HG03378 (cell line): Measurements from ENCODE around the gene C1orf159.
A peak's percentile ranks its signal among the peaks of the same experiment; 100 is the strongest.

Source experiments
- ATAC-seq: cut with Tn5 transposase; IDR thresholded peaks from one replicate; pipeline ENCODE4 v1.9.1; 2021; ENCODE audit warnings: mild to moderate bottlenecking, moderate library complexity; ENCODE audit not compliant: unreplicated experiment

The C1orf159 gene

DNA sequence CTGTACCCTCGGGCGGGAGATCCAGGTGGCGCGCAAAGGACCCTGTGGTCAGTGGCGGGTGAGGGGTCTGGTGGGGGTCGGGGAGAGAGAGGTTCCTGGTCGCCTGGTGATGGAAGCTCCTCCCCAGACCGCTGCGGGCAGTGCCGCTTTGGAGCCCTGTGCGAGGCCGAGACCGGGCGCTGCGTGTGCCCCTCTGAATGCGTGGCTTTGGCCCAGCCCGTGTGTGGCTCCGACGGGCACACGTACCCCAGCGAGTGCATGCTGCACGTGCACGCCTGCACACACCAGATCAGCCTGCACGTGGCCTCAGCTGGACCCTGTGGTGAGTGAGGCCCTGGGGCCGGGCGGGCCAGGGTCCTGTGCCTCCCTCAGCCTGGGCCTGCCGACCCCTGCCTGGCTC is 72.5 kb downstream of the C1orf159 start:
- no peak for ATAC-seq

DNA sequence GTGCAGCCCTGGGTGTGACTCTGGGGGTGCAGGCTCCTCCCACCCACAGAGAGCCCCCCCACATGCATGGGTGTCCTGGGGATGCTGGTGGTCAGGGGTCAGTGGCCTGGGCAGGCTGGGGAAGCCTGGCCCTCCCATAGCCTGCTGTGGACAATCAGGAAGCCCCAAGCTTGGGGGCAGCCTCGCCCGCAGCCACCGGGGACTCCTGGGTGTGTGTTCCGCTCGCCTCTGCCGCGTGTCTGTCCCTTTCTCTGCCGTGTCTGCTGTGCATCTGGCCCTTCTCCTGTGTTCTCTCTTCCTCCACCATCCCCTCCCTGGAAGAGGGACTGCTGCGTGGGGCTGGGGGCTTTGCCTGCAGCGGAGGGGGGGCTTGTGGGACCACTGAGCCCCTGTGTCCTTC is 73.1 kb downstream of the C1orf159 start:
- ATAC-seq: no peak

DNA sequence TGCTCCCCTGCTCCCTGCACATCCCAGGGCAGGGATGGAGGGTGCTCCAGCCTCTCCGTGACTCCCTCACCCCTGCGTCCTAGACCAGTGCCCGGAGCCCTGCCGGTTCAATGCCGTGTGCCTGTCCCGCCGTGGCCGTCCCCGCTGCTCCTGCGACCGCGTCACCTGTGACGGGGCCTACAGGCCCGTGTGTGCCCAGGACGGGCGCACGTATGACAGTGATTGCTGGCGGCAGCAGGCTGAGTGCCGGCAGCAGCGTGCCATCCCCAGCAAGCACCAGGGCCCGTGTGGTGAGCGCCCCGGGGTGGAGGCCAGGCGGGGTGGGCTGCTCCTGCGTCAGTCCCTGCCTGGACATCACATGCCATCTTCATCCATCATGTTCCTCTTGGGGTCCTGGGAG is 74.0 kb downstream of the C1orf159 start:
- ATAC-seq: no peak

DNA sequence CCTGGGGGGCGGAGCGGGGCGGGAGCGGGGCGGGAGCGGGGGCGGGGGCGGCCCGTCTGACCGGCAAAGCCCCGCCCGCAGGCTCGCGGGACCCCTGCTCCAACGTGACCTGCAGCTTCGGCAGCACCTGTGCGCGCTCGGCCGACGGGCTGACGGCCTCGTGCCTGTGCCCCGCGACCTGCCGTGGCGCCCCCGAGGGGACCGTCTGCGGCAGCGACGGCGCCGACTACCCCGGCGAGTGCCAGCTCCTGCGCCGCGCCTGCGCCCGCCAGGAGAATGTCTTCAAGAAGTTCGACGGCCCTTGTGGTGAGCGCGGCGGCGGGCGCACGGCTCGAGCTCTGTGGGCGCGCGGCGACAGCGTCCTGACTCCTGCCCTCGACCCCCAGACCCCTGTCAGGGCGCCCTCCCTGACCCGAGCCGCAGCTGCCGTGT is 74.8 kb downstream of the C1orf159 start:
- ATAC-seq: no peak

DNA sequence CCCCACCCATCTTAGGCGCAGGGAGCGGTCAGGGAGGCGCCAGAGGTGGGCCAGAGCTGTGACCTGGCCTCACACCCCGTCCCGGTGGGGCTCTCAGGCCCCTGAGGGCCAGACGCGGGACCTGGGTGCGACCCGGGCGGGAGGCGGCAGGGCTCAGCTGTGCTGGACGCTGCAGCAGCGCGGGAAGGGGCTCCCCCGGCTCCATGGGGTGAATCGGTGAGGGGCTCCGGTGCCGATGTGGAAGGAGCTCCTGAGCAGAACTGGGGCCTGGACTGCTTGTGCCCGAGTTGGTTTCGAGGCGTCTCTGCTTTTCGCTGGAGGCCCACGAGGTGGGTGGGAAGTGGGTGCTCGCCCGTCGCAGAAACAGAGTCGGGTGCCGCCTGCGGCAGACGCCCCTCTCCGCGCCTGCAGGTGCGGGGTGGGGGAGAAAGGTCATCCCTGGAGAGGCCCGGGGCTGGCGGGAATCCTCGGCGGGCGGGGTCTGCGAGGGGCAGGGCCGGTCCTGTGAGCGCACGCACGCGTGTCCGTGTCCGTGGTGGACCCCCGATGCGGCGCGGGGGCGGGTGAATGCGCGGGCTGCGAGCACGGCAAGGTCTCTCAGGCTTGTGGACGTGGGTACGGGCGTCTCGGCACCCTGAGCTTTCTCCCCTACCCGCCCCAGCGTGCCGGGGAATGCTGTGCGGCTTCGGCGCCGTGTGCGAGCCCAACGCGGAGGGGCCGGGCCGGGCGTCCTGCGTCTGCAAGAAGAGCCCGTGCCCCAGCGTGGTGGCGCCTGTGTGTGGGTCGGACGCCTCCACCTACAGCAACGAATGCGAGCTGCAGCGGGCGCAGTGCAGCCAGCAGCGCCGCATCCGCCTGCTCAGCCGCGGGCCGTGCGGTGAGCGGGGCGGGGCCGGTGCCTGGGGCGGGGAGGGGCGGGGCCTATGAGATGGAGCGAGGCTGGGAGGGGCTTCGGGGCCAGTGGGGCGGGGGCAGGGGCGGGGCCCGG is 75.6 kb downstream of the C1orf159 start:
- ATAC-seq: no peak

DNA sequence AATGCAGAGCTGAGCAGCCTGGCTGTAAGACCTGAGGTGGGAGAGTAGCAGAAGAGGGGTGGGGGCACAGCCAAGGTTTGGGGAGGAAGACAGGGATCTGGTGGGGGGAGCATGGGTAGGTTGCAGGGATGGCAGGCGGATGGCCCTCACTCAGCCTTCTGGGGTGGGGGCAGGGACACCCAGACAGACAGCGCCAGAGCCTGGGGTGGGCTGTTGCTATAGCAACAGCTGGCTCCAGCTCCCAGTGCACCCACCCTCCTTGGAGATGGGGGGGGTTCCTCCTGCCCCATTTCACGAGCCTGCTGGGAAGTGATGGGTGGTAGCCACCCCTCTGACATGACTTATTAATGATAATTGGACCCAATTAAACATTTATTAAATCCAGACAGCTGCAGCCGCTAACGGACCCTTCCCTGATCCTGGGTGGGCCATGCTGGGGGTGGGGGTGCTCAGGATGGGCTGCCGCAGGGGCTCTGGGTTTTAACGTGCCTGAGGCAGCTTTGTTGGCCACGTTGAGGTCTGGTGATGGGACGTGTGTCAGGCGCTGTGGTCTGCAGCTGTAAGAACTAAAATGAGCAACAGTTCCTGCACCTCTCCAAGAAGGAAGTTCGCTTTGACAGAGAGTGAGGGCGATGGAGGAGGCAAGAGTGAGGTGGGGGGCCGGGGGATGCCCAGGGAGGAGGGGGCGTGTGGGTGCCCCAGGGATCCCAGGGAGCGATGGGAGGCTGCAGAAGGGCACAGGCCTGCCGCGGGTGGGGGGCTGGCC is 76.6 kb downstream of the C1orf159 start:
- no peak for ATAC-seq

DNA sequence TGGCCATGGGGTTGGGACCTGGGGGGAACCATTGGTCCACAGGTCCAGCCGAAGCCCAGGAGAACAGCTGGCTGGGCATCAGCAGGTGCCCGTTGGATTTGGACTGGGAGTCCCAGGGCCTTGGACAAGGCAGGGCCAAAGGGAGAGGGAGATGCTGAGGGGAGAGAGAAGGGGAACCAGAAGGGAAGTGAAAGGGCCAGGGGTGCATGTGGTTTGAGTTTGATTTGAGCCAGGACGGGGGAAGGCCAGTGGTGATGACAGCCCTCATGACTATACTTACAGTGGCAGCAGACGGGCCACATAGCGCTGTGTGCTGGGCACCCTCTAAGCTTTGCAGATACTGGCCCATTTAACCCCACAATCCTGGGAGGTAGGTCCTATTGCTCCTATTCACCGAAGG is 77.2 kb downstream of the C1orf159 start:
- no peak for ATAC-seq

DNA sequence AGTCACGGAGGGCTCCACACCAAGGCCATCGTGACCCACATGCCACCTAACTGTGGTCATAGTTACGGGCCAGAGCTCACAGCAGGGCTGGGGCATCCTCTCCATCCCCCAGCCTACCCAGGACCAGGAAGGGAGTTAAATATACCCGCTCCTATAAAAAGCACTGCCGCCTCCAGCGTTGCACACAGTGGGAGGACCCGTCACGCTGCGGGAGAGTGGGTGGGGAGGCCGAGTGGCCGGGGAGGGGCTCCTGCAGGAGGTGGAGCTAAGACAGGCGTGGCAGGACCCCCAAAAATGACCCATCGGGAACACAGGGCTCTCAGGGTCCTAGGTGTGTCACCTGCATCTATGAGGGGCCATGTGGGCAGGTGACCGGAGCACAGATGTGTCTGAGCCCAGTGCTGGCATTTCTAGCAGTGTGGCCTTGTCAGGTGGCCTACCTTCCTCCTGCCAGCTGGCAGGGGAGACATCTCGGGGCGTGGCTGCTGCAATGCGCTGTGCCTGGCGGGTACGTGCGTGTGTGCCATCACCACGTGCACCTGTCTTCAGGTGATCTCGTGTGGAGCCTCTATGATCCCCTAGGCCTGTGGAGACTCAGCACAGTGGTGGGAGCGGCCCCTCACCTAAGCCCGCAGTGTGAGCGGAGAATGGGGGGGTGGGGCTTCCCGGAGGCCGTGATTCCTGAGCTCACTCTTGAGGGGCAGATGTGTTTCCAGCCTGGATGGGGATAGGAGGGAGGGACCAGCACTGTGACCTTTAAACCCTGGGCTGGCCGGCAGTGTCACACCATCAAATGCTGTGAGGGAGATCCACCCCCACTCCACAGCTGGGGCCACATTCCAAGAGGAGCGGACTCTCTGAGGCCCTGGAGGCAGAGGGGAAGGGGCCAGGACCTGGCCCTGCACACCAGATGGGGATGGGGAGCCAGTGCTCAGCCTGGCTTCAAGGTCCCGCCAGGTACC is 78.2 kb downstream of the C1orf159 start:
- no peak for ATAC-seq

DNA sequence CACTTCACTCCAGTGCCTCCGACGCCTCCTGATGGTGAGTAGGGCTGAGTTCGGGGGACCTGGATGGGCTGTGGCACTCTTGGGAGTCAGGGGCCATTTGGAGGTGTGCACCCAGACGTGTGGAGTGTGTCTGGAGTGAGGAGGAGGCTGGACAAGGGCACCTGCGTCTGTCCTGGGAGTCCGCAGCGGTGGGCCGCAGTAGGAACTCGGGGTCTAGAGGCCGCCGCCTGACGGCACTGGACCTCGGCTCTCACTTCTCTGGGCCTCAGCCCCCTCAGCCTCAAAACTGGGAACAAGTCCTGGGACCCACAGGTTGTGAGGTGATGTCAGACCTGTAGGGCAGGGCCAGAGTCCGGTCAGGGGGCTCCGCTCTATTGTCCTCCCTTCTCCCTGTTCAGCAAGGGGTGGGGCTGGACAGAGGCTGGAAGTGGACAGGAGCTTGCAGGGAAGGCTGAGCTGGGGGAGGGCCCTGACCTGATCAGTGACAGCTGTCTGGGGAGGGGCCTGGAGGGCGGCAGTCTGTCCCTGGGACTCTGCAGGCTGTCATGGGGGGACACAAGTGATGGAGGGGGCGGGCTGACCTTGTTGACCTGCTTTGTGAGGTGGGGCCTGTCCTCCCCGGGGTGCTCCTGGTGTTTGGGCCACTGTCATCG is 80.5 kb downstream of the C1orf159 start:
- no peak for ATAC-seq

DNA sequence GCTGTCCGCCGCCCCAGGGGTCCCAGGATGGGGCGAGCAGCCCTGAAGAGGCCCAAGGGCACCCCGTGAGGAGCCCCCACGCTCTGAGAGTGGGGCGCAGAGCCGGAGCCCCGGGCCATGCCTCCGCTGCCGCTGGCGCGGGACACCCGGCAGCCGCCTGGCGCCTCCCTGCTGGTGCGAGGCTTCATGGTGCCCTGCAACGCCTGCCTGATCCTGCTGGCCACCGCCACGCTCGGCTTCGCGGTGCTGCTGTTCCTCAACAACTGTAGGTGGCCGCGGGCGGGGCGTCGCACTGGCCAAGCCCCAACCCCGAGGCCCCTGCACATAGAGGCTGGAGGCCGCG is 81.5 kb downstream of the C1orf159 start:
- no peak for ATAC-seq

DNA sequence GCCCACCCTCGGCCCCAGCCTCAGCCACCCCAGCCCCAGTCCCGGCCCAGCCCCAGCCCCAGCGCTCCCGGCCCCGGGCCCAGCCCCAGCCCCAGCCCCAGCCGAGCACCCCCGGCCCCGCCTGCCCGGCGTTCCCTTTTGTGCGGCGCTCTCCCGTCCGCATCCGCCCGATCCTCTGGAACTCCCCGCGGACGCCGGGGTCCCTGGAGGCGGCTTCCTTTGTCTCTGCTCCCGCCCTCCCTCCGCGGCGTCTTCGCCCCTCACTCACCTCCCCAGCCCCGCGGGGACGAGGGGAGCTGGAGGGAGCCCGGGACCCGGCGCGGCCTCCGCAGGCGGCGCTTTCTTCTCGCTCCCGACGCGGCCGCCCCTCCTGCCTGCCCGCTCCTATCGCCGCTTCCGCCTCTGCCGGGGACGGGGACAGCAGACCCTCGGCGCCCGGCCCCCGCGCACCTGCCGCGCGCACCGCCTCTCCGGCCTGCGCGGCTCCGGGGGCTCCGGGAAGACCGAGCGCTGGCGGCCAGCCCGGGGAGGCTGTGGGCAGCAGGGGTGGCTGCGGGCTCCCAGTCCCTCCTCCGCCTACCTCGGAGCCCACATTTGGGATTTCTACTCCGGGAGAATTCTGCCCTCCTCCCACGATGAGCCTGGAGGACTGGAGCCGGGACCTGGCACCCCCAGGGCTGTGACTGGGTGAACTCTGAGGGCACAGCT is 82.0 kb downstream of the C1orf159 start:
- ATAC-seq: no peak

DNA sequence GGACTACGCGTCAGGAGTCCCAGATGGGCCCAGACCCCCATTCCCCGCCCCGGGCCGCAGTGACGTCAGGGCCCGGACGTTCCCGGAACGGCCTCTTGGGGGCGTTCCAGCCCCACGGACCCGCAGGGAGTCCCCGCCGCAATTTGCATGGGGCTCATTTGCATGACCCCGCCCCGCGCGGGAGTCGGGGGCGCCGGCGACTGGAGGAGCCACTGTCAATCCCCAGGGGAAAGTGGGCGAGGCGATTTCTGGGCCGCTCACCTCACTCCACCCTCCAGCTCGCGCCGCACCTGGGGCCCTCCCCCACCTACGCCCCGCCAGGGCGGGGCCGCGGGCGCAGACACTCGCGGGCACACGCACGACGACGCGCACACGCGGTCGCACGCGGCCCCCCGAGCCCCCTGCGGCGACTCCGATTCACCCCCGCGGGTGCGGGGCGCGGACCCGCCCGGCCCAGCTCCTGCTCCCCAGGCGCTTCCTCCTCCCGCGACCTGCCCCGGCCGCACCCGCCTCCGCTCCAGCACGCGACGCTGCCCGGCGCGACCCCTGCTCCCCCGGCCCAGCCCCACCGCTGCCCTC is 82.8 kb downstream of the C1orf159 start:
- peak; percentile 71 for ATAC-seq

DNA sequence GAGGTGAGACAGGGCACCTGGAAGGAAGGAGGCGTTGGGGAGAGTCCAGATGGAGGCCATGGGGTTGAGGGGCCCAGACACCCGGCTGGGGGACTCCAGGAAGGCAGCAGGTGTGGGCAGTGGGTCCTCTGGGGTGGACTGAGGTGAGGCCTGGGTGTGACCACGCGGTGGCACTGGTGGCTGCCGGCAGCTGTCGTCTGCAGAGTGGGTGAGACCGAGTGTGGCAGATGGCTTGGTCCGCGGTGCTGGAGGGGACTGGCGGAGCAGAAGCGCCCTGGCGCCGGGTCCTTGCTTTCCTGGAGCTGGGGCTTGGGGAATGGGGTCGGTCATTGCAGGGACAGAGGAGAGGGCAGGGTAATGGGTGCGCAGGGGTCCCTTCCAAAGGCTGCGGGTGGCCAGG is 83.5 kb downstream of the C1orf159 start:
- no peak for ATAC-seq
